K562 (cell line): ENCODE data around the gene MUC5AC.

Experiments used
- CTCFL ChIP-seq: IDR thresholded peaks from 2 replicates; pipeline ENCODE4 v1.6.1; 2011; ENCODE audit warnings: borderline replicate concordance, low read depth, mild to moderate bottlenecking, moderate library complexity, low read length; ENCODE audit not compliant: insufficient read depth, poor library complexity, severe bottlenecking
- CUX1 ChIP-seq: fragments of 200-800 bp; sonication (Bioruptor generic); IDR thresholded peaks from 2 replicates; pipeline ENCODE4 v1.6.1; 2016; ENCODE audit warnings: missing genetic modification characterization, missing compliant biosample characterization
- GMEB1 ChIP-seq: fragments of 250-450 bp; sonication (Bioruptor Pico); IDR thresholded peaks from 2 replicates; pipeline ENCODE4 v1.4.0; 2020; ENCODE audit warnings: mild to moderate bottlenecking
- NFYB ChIP-seq: IDR thresholded peaks from 2 replicates; pipeline ENCODE4 v1.6.1; 2011; ENCODE audit warnings: mild to moderate bottlenecking, moderate library complexity; ENCODE audit not compliant: insufficient read length; ENCODE audit errors: extremely low read depth
- TEAD1 ChIP-seq, 2 experiments: fragments of 450-650 bp in 1 of 2; sonication (generic) in 1 of 2; formaldehyde crosslinking; IDR thresholded peaks; 2 replicates each; pipeline versions ENCODE4 v1.4.0 to v1.8.0; 2020 to 2022; ENCODE audit warnings: mild to moderate bottlenecking in 2 of 2, missing genetic modification reagents in 1 of 2
- TF ChIP-seq, protein P1 (sequence below): fragments of 450-650 bp; IDR thresholded peaks from 2 replicates; pipeline ENCODE4 v1.6.1; 2016; ENCODE audit warnings: antibody characterized with exemption

GRCh38 chr11:1109918-1110705 is 47.6 kb upstream of the MUC5AC start:
- TF ChIP-seq NFYB, result no peak
- TF ChIP-seq, protein P1, sequence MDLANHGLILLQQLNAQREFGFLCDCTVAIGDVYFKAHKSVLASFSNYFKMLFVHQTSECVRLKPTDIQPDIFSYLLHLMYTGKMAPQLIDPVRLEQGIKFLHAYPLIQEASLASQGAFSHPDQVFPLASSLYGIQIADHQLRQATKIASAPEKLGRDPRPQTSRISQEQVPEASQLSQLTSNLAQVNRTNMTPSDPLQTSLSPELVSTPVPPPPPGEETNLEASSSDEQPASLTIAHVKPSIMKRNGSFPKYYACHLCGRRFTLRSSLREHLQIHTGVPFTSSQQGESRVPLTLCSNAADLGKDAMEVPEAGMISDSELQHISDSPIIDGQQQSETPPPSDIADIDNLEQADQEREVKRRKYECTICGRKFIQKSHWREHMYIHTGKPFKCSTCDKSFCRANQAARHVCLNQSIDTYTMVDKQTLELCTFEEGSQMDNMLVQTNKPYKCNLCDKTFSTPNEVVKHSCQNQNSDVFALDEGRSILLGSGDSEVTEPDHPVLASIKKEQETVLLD, result no peak
- TF ChIP-seq TEAD1 (CRISPR knock-in tag; IDR thresholded peaks at IDR 0.05), result no peak
- no peak for TF ChIP-seq GMEB1 (CRISPR knock-in tag)
- TF ChIP-seq CUX1, result no peak
- no peak for TF ChIP-seq CTCFL
